OCI-LY3 (cell line): ENCODE data around the gene FERMT1.

Experiments
- H2AFZ ChIP-seq: fragments of 200-600, 300-600 bp; shearing (Covaris generic); 2 replicates; pipeline ENCODE4 v1.6.0; 2014; ENCODE audit warnings: antibody characterized with exemption, low read depth, low read length
- H3K27ac ChIP-seq: fragments of 200-600, 300-600 bp; sonication (generic); 2 replicates; pipeline ENCODE4 v1.5.1; 2014; ENCODE audit warnings: mild to moderate bottlenecking, low read length, moderate library complexity, mixed read lengths
- H3K27me3 ChIP-seq: fragments of 200-600, 300-600 bp; sonication (generic); 2 replicates; pipeline ENCODE4 v1.6.1; 2014; ENCODE audit warnings: low read depth, low read length, mixed read lengths
- H3K36me3 ChIP-seq: fragments of 200-600, 300-600 bp; sonication (generic); replicated peaks from 2 replicates; pipeline ENCODE3; 2014; ENCODE audit warnings: low read depth, low read length, mixed read lengths
- H3K4me1 ChIP-seq: fragments of 300-600, 200-600 bp; sonication (generic); 2 replicates; pipeline ENCODE4 v1.6.1; 2014; ENCODE audit warnings: low read length, mixed read lengths
- H3K4me2 ChIP-seq: fragments of 200-600, 300-600 bp; sonication (generic); 2 replicates; pipeline ENCODE4 v1.6.1; 2014; ENCODE audit warnings: low read length, mixed read lengths
- H3K4me3 ChIP-seq: fragments of 300-600, 200-600 bp; sonication (generic); 2 replicates; pipeline ENCODE4 v1.5.1; 2014; ENCODE audit warnings: antibody characterized with exemption, mild to moderate bottlenecking, low read length, moderate library complexity
- H3K79me2 ChIP-seq: fragments of 300-600, 200-600 bp; shearing (Covaris generic); 2 replicates; pipeline ENCODE4 v1.6.1; 2014; ENCODE audit warnings: mild to moderate bottlenecking, low read length, mixed read lengths
- H3K9ac ChIP-seq: fragments of 300-600, 200-600 bp; shearing (Covaris generic); 2 replicates; pipeline ENCODE4 v1.6.0; 2014; ENCODE audit warnings: mild to moderate bottlenecking, low read length, moderate library complexity
- H3K9me3 ChIP-seq: fragments of 200-600, 300-600 bp; shearing (Covaris generic); 2 replicates; pipeline ENCODE4 v1.6.1; 2014; ENCODE audit warnings: low read length, mixed read lengths; ENCODE audit not compliant: insufficient read depth
- H4K20me1 ChIP-seq: fragments of 200-600, 300-600 bp; sonication (generic); 2 replicates; pipeline ENCODE4 v1.6.1; 2016; ENCODE audit warnings: low read length, mixed read lengths; ENCODE audit not compliant: insufficient read depth
- EZH2phosphoT487 ChIP-seq: fragments of 200-600 bp; shearing (Covaris generic); IDR thresholded peaks from 2 replicates; pipeline ENCODE4 v1.6.1; 2018; ENCODE audit warnings: antibody characterized with exemption, mixed run types, low read depth
- TF ChIP-seq, protein P1 (sequence below): fragments of 200-600, 300-600 bp; sonication (generic); IDR thresholded peaks from 2 replicates; pipeline ENCODE4 v1.5.1; 2014; ENCODE audit warnings: antibody characterized with exemption, low read length, low read depth

The FERMT1 gene

DNA sequence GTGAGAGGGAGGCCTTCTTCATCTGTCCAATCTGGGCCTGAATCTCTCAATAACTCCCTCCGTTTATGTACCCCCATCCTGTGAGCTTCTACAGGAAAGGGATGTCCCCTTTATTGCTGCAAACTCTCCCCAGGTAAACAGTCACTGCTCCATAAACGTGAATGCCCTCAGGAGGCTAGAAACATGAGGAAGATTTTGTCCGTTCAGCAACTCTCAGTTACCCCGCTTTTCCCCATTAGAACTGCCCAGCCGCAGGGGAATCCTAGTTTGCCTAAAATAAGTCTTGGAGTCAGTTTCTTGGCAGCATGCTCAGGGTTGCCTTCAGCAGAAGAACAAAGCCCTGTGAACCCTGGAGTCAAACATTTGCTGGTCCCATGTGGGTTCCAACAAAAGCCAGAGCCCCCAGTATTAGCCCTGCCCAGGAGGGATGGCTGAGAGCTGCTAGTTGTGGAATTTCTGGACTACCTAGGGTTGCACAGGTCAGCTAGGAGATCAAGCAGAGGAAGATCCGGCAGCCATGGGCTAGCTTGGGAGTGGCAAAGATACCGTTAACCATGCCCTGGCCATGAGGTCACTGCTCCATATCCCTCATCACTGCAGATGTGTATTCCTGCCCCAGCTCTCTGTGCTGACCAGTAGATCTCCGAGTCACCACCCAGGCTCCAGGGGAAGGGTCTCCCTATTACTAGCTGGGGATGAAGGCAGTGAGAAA, 69.6 kb downstream of the FERMT1 start:
- Histone ChIP-seq H3K27ac (no peak overlapping the region), H3K4me2 (no peak overlapping the region), H3K4me3 (no peak overlapping the region), H4K20me1 (no peaks in the 10 kb centered on the region), H2AFZ (no peak overlapping the region), H3K4me1 (no peaks in the 10 kb centered on the region), H3K36me3 (no peaks in the 10 kb centered on the region), H3K27me3 (0 out of 2 replicates have a peak, but pooled peaks cover 2% of the 10 kb centered on the region), H3K9me3 (no peaks in the 10 kb centered on the region), H3K9ac (no peak overlapping the region), H3K79me2 (no peaks in the 10 kb centered on the region)
- TF ChIP-seq, protein P1, sequence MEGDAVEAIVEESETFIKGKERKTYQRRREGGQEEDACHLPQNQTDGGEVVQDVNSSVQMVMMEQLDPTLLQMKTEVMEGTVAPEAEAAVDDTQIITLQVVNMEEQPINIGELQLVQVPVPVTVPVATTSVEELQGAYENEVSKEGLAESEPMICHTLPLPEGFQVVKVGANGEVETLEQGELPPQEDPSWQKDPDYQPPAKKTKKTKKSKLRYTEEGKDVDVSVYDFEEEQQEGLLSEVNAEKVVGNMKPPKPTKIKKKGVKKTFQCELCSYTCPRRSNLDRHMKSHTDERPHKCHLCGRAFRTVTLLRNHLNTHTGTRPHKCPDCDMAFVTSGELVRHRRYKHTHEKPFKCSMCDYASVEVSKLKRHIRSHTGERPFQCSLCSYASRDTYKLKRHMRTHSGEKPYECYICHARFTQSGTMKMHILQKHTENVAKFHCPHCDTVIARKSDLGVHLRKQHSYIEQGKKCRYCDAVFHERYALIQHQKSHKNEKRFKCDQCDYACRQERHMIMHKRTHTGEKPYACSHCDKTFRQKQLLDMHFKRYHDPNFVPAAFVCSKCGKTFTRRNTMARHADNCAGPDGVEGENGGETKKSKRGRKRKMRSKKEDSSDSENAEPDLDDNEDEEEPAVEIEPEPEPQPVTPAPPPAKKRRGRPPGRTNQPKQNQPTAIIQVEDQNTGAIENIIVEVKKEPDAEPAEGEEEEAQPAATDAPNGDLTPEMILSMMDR = no peak
- TF ChIP-seq EZH2phosphoT487 = no peak

DNA sequence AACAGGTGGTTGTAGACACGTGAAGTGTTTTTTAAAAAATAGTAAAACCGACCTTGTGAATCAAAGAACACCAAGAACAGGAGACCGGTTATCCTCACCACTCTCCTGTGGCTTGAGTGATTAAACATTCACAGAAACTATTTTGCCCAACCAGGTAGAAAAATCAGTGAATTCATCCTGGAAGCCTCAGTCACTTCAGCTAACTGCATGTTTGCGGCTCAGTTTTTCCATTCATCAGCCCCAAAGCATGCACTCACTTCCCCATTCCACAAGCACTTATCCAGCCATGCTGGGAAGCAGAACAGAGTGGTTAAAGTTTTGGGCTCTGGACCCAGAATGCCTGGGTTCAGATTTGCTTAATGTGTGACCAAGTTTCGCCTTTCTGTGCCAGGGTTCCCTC, 71.3 kb downstream of the FERMT1 start:
- no peaks in the 10 kb centered on the region for H4K20me1 ChIP-seq
- H3K4me1 ChIP-seq = no peaks in the 10 kb centered on the region
- H3K4me3 ChIP-seq = no peak overlapping the region
- H3K27me3 ChIP-seq = 0 out of 2 replicates have a peak, but pooled peaks cover 2% of the 10 kb centered on the region
- H3K27ac ChIP-seq = no peak overlapping the region
- no peaks in the 10 kb centered on the region for H3K79me2 ChIP-seq
- no peak overlapping the region for H2AFZ ChIP-seq
- no peak overlapping the region for H3K4me2 ChIP-seq
- no peaks in the 10 kb centered on the region for H3K36me3 ChIP-seq
- H3K9me3 ChIP-seq = no peaks in the 10 kb centered on the region
- H3K9ac ChIP-seq = no peak overlapping the region
- no peak for TF ChIP-seq EZH2phosphoT487
- TF ChIP-seq, protein P1 = no peak

- H3K79me2 ChIP-seq = no peaks in the 10 kb centered on the region
- TF ChIP-seq EZH2phosphoT487 = no peak
- TF ChIP-seq, protein P1 = no peak
- H2AFZ ChIP-seq = no peak overlapping the region
- no peak overlapping the region for H3K4me3 ChIP-seq
- H3K9me3 ChIP-seq = no peaks in the 10 kb centered on the region
- H3K36me3 ChIP-seq = no peaks in the 10 kb centered on the region
- no peak overlapping the region for H3K9ac ChIP-seq
- no peaks in the 10 kb centered on the region for H3K4me1 ChIP-seq
- no peak overlapping the region for H3K27ac ChIP-seq
- 0 out of 2 replicates have a peak, but pooled peaks cover 2% of the 10 kb centered on the region for H3K27me3 ChIP-seq
- H3K4me2 ChIP-seq = no peak overlapping the region
- H4K20me1 ChIP-seq = no peaks in the 10 kb centered on the region
These were observed 74.4 kb downstream of the FERMT1 start for GRCh38 chr20:6048391-6048790.

- no peaks in the 10 kb centered on the region for H4K20me1 ChIP-seq
- no peaks in the 10 kb centered on the region for H3K79me2 ChIP-seq
- H3K27ac ChIP-seq = no peak overlapping the region
- H3K4me3 ChIP-seq = no peak overlapping the region
- H3K9ac ChIP-seq = no peak overlapping the region
- peaks cover 9% of the 10 kb centered on the region for H3K36me3 ChIP-seq
- no peak overlapping the region for H3K4me2 ChIP-seq
- H3K9me3 ChIP-seq = no peaks in the 10 kb centered on the region
- no peaks in the 10 kb centered on the region for H3K4me1 ChIP-seq
- TF ChIP-seq, protein P1 = no peak
- TF ChIP-seq EZH2phosphoT487 = no peak
- H3K27me3 ChIP-seq = 0 out of 2 replicates have a peak, but pooled peaks cover 2% of the 10 kb centered on the region
- no peak overlapping the region for H2AFZ ChIP-seq
These were observed 76.4 kb downstream of the FERMT1 start for GRCh38 chr20:6046432-6046831.
